Measurements from ENCODE around the gene FAM13A. TPM values are rescaled to one million over a fixed set of nuclear protein-coding genes. Genes with fewer than 3 reads are reported as not detected.

The FAM13A gene
- total and polyA plus RNA-seq, 2 of the 13 experiments (the other 11 are each of a cell fraction or from before 2014, with no cell fraction given), result 1.2 to 36.2 TPM

DNA sequence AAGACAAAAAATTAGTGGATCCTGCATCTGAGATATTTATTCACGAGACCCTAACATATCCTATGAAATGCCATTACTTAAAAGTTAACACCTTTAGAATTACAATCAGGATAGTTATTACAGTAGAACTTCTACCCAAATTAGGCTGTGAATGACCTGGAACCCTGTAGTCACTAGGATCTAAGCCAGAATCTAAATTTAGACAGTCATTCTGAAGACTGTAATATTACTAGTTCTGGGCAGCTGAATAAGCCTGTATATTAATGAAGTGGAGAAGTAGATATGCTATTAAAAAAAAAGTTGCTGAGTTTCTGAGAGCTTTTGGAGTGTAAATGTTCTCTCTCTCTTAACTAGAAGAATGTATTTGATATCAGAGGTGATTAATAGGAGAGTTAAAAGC, 67.0 kb downstream of the FAM13A start:
- H4K20me1 ChIP-seq (ENCODE audit: insufficient read depth, low read length), result no peaks in the 10 kb centered on the region
- intact Hi-C loops (cut with micrococcal nuclease; ENCODE audit: unreplicated experiment), result no loop called here
- DNase-seq (ENCODE audit: low spot score) (no peak), FAIRE-seq (no peak), ATAC-seq (no peak)
- in situ Hi-C loops (cut with HindIII; ENCODE audit: extremely low pct_ligation_motif_present, low pct_unique_long_range_greater_than_20kb), result no loop called here
- no peaks in the 10 kb centered on the region for H3K79me2 ChIP-seq (ENCODE audit: insufficient read depth, low read length)
- no TSS peak for BruUV-seq (replicated peaks)
- no peak overlapping the region for H3K4me3 ChIP-seq (replicated peaks in 1 of 3; ENCODE audit: insufficient read depth in 1 of 3, low read depth in 2 of 3, low read length in 3 of 3)
- 77% methylated on average over 1 of the region's 1 CpG for WGBS (ENCODE audit: low lambda C conversion rate)
- H3K4me2 ChIP-seq (ENCODE audit: low read depth, low read length), result no peak overlapping the region
- H3K9me3 ChIP-seq (ENCODE audit: low read length), result no peaks in the 10 kb centered on the region
- ChIA-PET POLR2A (no interaction called here), CTCF (ENCODE audit: low intra/inter-chr PET ratio, low total read pairs) (no interaction called here)
- H2AFZ ChIP-seq (ENCODE audit: low read length), result no peak overlapping the region
- 0 out of 2 replicates have a peak, but pooled peaks cover 8% of the 10 kb centered on the region for H3K4me1 ChIP-seq (ENCODE audit: insufficient read depth, low read length)
- H3K9ac ChIP-seq (ENCODE audit: insufficient read depth, low read depth, low read length), result no peak overlapping the region
- no peak overlapping the region for H3K27ac ChIP-seq (ENCODE audit: extremely low read length, insufficient read depth, low read length)
- TF ChIP-seq ZNF720 (CRISPR knock-in tag; IDR thresholded peaks at IDR 0.05) (no peak), HMGA1 (CRISPR knock-in tag; conservative IDR thresholded peaks at IDR 0.05) (no peak), JDP2 (CRISPR knock-in tag; IDR thresholded peaks at IDR 0.05; ENCODE audit: borderline replicate concordance) (no peak), ZFP36L2 (CRISPR knock-in tag; IDR thresholded peaks at IDR 0.05) (no peak), ZNF263 (CRISPR knock-in tag; IDR thresholded peaks at IDR 0.05) (no peak), ZNF703 (CRISPR knock-in tag; IDR thresholded peaks at IDR 0.05; ENCODE audit: borderline replicate concordance) (no peak), ZSCAN21 (CRISPR knock-in tag; IDR thresholded peaks at IDR 0.05; ENCODE audit: borderline replicate concordance) (no peak), KLF13 (CRISPR knock-in tag; IDR thresholded peaks at IDR 0.05) (no peak), CHCHD3 (CRISPR knock-in tag; IDR thresholded peaks at IDR 0.05) (no peak), KDM5A (IDR thresholded peaks at IDR 0.05; ENCODE audit: borderline replicate concordance, low read length) (no peak), NR2F2 (IDR thresholded peaks at IDR 0.05; ENCODE audit: borderline replicate concordance, low read depth) (no peak), HNRNPH1 (optimal IDR thresholded peaks at IDR 0.05; ENCODE audit: low read depth, low read length) (no peak), ATF1 (CRISPR knock-in tag; IDR thresholded peaks at IDR 0.05) (no peak), HNRNPL (IDR thresholded peaks at IDR 0.05; ENCODE audit: low read depth, low read length) (no peak), FOXC1 (CRISPR knock-in tag; IDR thresholded peaks at IDR 0.05; ENCODE audit: borderline replicate concordance) (no peak), NRL (CRISPR knock-in tag; IDR thresholded peaks at IDR 0.05; ENCODE audit: borderline replicate concordance) (no peak)
- TF ChIP-seq, protein P1, sequence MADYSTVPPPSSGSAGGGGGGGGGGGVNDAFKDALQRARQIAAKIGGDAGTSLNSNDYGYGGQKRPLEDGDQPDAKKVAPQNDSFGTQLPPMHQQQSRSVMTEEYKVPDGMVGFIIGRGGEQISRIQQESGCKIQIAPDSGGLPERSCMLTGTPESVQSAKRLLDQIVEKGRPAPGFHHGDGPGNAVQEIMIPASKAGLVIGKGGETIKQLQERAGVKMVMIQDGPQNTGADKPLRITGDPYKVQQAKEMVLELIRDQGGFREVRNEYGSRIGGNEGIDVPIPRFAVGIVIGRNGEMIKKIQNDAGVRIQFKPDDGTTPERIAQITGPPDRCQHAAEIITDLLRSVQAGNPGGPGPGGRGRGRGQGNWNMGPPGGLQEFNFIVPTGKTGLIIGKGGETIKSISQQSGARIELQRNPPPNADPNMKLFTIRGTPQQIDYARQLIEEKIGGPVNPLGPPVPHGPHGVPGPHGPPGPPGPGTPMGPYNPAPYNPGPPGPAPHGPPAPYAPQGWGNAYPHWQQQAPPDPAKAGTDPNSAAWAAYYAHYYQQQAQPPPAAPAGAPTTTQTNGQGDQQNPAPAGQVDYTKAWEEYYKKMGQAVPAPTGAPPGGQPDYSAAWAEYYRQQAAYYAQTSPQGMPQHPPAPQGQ (CRISPR knock-in tag; IDR thresholded peaks at IDR 0.05; ENCODE audit: borderline replicate concordance), result no peak
- TF ChIP-seq, protein P2, sequence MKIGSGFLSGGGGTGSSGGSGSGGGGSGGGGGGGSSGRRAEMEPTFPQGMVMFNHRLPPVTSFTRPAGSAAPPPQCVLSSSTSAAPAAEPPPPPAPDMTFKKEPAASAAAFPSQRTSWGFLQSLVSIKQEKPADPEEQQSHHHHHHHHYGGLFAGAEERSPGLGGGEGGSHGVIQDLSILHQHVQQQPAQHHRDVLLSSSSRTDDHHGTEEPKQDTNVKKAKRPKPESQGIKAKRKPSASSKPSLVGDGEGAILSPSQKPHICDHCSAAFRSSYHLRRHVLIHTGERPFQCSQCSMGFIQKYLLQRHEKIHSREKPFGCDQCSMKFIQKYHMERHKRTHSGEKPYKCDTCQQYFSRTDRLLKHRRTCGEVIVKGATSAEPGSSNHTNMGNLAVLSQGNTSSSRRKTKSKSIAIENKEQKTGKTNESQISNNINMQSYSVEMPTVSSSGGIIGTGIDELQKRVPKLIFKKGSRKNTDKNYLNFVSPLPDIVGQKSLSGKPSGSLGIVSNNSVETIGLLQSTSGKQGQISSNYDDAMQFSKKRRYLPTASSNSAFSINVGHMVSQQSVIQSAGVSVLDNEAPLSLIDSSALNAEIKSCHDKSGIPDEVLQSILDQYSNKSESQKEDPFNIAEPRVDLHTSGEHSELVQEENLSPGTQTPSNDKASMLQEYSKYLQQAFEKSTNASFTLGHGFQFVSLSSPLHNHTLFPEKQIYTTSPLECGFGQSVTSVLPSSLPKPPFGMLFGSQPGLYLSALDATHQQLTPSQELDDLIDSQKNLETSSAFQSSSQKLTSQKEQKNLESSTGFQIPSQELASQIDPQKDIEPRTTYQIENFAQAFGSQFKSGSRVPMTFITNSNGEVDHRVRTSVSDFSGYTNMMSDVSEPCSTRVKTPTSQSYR (CRISPR knock-in tag; IDR thresholded peaks at IDR 0.05; ENCODE audit: borderline replicate concordance), result no peak
- TF ChIP-seq, protein P3, sequence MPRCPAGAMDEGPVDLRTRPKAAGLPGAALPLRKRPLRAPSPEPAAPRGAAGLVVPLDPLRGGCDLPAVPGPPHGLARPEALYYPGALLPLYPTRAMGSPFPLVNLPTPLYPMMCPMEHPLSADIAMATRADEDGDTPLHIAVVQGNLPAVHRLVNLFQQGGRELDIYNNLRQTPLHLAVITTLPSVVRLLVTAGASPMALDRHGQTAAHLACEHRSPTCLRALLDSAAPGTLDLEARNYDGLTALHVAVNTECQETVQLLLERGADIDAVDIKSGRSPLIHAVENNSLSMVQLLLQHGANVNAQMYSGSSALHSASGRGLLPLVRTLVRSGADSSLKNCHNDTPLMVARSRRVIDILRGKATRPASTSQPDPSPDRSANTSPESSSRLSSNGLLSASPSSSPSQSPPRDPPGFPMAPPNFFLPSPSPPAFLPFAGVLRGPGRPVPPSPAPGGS (CRISPR knock-in tag; IDR thresholded peaks at IDR 0.05), result no peak
- H3K27me3 ChIP-seq (ENCODE audit: control insufficient read depth in 1 of 2, insufficient read depth in 2 of 2, low read length in 2 of 2), result no peaks in the 10 kb centered on the region
- H3K36me3 ChIP-seq (replicated peaks in 1 of 2; ENCODE audit: control insufficient read depth in 1 of 2, insufficient read depth in 2 of 2, low read length in 2 of 2), result no peaks in the 10 kb centered on the region
